Cardiac septum (tissue), 1 donor: Measurements from ENCODE around the gene DDX24. TPM values are rescaled to one million over a fixed set of nuclear protein-coding genes. Genes with fewer than 3 reads are reported as not detected.

Experiments
- DNase-seq: peaks from one replicate; pipeline ENCODE4 v3.0.0-alpha.2; 2020; ENCODE audit warnings: low spot score
- intact Hi-C: fragments of 100-400 bp; cut with DNase I; formaldehyde crosslinking; loops from one replicate; pipeline ENCODE4 v1.14.0; 2022
- total RNA-seq: library from RNA; stranded (reverse); fragmentation: NEBNext Ultra II Directional; extraction: Animal tissue kit (Norgen Biotek cat#: 25700); gene quantifications from one replicate; pipeline ENCODE4 v1.2.1, GENCODE V29; 2021
- donor health status: DM: no; HTN: no; CAD: no.

Gene DDX24
- total RNA-seq, 1 donor from 2014 or later, result 245 TPM

DNA sequence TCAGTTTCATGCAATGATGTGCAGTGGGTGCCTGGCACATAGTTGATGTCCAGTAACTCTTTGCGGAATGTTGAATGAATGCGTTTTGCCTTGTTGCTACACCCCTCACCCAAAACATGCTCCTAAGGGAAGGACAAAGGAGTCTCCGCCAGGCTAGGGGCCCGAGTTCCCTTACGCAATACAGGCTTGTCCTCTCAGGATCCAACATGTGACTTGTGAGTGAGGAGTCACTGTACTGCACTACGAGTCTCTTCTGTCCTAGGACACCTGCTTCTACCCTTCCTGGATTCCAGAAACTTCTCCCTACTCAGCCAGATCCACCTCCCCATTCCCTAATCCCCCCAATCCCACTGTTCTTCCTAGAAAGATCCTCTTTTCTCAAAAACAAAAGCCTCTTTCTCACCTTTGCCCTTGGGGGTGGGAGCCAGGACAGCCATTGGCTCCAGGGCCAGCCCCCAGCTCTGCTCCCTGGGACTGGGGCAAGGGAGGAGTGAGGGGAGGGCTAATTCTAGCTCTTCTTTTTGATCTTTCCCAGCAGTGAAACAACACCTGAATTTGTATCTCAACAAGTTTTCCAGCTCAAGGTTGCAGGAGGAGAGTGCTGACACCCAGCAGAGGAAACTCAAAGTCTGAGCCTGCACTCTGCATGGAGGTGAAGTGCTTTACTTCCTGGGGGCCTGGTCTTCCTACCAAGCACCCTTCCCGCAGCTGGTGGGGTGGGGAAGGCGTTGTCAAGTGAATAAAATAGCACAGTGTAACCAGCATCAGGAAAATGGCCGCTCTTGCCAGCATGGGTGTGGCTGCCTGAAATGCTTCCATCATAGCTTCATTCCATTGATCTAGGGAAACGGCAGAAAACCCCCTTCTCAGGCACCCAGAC, 58.2 kb downstream of the DDX24 start:
- DNase-seq, result no peak
- intact Hi-C loops, result no loop called here

DNA sequence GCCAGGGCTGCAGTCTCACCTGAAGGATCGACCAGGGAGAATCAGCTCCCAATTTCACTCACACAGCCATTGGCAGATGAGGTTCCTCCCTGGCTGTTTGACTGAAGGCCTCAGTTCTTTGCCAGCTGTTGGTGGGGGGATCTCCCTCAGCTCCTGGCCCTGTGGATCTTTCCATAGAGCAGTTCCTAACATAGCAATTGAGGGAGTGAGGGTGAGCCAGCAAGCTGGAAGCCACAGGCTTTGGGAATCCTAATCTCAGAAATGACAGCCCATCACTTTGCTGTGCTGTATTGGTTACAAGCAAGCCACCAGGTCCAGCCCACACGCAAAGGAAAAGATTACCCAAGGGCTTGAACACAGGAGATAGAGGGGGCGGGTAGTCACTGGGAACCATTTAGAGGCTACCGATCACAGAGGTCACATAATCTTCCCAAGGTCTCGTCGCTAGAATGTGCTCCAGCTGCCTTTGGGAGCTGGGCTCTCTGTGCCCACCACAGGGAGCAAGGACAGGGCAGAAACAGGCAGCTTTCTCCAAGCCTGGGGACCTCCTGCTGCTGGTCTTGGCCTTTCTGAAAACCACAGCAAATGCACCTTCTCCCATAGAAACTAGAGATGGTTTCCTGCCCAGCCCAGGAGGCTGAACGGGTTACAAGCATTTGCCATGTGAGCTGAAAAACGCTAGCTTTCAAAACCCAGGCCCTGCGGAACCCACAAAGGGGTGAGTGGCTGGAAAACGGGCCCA, 59.4 kb downstream of the DDX24 start:
- DNase-seq, result no peak
- intact Hi-C loops, result no loop called here

DNA sequence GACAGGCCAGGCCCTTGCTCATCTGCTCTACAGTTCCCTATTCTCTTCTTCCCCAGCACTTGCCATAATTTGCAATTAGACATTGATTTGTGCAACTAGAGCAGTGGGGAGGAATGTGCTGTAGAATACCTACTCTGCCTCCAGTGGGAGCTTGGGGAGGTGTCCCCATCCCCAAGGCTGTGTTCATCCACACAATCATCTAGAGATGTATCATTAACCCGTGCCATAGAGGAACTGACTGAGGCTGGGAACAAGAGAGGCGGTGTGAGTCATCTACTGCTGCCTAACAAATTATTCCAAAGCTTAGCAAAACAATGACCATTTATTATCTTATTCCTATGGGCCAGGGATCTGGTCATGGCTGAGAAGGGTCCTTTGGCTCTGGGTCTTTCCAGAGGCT, 60.0 kb downstream of the DDX24 start:
- intact Hi-C loops, result no loop called here
- DNase-seq, result no peak

DNA sequence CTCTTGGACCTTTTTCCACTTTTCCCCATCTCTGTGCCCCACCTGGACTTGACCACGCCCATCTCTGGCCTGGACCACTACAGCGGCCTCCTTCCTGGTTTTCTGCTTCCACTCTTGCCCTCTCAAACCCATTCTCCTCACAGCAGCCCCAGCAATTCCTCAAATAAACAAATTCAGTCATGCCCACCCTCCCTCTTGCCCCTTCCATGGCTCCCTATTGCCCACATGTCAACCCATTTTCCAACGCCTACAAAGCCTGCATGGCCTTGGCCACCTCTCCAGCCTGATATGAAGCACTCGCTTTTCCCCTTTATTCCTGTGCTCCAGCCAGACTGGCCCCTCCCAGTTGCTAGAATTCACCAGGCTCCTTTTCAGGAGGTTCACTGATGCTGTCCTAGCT, 60.7 kb downstream of the DDX24 start:
- intact Hi-C loops, result no loop called here
- no peak for DNase-seq

DNA sequence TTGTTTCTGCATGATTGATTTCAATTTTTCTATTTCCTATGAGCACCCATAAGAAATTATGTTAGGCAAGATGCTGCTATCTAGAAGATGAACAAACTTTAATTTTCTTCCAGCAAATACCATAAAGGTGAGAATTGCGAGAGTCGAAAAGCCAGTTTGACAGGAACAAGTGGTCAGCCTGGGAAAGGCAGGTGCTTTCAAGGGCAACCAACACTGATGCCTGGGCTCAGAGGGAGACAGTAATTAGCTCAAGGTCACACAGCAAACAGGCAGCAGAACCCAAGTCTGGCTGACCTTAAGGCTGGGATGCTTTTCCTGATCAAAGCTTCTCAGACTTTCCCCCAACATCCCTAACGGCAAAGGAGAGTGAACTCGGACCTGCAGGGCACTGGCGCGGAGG, 61.7 kb downstream of the DDX24 start:
- intact Hi-C loops, result no loop called here
- DNase-seq, result no peak

DNA sequence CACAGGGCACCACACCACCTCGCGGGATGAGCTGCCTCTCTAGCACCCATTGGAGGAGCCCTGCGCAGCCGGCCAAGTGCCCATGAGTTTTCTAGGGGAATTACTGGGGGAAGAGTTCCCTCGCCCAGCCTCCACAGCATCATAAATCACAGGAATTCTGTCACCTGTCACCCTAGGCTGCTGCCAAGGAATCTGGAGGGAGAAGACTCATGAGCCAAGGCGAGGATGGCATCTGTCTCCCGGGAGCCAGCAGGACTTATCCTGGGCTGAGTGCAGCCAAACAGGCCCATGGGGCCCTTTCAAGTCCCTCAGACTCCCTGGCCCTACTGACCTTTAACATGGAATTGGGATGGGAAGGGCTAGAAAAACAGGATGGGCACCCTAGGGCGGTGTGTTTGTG, 62.7 kb downstream of the DDX24 start:
- no peak for DNase-seq

DNA sequence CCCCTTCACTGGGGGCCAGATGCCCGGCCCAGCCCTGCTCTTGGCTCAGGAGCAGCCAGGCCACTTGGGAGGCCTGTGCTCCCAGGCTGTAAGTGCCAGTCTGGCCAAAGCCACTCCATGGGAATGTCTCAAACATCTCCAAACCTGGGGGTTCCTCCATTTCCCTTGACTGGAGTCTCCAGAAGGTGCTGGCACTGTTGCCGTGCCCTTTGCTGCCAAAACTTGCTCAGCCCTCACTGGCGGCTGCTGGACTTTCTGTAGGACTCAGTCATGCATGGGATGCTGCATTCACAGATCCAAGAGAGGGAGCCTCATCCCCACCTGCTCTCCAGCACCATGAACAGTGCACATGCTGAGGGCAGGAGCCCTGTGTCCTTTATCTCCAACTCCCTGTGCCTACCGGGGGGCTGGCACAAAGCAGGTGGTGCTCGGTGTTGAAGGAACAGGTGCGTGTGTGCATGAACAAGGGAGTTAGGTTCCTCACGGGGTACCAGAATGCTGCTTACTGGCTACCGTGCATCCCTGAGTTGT, 64.5 kb downstream of the DDX24 start:
- intact Hi-C loops, result no loop called here
- no peak for DNase-seq

More for the DNA sequence above, 62.7 kb downstream of the DDX24 start:
- intact Hi-C loops, result no loop called here

DNA sequence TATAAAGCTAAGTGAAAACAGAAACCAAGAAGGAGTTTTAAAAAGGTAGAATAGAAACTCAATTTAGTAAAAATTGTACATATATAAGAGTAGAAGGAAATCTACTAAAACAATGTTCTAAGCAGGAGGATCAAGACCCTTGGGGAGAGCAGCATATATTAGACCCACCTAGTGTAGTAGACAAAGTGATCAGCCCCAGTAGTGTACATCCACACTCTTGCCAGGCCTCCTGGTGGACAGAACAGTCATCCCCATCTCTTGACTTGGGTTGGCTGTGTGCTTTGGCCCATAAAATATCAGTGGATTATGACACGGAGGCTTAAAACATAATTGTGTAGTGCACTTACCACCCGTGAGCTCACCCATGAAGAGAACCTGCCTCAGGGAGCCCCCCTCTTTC, 65.8 kb downstream of the DDX24 start:
- intact Hi-C loops, result no loop called here
- DNase-seq, result no peak

DNA sequence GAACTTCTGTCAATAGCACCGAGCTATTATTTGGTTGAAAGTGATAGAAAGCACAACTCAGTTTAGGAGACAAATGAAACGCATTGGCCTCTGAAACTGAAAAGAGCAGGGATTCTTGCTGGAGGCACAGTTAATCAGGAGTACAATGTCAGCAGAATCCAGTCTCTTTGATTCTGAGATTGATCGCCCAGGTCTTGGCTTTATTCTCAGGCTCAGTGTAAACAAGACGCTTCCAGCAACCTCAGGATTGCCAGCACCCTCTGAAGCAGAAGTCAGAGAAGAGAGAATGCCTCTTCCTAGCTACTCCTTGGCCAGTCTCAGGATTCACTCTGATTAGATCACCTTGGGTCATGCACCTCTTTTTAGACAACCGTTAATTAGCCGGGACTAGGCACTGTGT, 66.6 kb downstream of the DDX24 start:
- DNase-seq, result no peak
- intact Hi-C loops, result no loop called here

DNA sequence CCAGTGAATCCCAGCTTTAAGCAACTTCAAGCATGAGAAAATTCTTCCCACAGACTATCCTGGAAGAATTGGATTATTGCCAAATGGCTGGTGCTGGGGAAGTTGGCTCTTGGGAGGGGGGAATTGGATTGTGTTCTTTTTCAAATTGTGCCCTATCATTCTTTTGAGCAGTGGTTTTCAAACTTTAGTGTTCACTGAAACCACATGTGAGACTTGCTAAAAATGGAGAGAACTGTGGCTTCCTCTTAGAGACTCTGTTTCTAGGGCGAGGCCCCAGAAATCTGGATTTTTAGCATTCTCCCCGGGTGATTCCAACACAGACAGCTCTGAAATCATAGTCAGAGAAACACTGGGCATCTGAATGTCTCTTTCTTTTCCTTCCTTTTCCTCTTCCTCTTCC, 69.2 kb downstream of the DDX24 start:
- intact Hi-C loops, result no loop called here
- no peak for DNase-seq

DNA sequence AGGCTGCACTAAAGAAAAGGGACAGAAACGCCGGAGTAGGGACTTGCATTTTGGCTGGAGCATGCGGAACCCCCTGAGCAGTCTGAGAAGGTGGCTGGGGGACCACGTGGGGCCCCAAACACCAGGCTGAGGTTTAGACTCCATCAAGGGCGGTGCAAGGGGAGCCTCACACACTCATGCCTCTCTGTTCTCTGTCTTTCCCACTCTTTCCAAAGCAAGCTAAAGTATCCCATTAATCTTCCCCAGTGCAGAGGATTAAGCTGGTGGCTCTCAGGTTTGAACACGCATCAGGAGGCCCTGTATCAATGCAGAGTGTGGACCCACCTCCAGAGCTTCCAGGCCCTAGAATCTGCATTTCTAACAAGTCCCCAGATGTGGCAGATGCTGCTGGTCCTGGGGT, 70.4 kb downstream of the DDX24 start:
- intact Hi-C loops, result no loop called here
- no peak for DNase-seq

DNA sequence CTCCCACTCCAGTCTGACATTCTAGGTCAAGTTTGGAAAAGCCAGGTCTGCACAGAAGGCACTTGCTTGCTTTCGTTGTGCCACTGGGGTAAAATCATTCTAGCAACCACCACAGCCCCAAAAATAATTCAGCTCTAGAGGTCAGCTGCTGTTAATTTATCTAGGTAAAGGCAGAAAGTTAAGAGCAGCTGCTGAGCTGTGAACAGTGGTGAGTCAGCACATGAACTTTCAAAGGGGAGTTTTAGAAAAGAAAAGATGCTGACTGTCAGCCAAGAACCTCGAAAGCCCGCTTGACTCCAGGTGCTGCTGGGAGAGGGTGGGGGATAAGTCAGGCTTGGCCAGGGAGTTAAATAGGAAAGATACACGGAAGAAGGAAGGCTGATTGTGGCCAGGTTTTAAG, 71.2 kb downstream of the DDX24 start:
- DNase-seq, result no peak

DNA sequence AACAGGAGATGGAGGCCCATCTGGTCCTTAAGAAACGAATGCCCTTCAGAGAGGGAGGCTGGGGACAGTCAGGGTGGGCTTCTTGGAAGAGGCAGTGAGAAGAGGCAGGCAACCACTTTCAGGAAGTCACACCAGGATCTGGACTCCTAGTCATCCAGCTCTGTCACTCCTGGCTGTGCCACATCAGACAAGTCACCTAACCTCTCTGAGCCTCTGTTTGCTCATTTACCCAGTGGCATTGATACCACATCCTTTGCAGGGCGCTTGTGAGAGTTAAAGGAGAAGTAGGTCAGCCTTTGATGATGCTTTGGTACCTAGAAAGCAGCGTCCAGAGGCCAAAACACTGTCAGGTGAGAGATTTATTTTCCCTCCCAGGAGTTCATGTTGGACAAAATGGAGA, 72.8 kb downstream of the DDX24 start:
- intact Hi-C loops, result no loop called here
- DNase-seq, result no peak

More for the DNA sequence above, 71.2 kb downstream of the DDX24 start:
- intact Hi-C loops, result no loop called here

DNA sequence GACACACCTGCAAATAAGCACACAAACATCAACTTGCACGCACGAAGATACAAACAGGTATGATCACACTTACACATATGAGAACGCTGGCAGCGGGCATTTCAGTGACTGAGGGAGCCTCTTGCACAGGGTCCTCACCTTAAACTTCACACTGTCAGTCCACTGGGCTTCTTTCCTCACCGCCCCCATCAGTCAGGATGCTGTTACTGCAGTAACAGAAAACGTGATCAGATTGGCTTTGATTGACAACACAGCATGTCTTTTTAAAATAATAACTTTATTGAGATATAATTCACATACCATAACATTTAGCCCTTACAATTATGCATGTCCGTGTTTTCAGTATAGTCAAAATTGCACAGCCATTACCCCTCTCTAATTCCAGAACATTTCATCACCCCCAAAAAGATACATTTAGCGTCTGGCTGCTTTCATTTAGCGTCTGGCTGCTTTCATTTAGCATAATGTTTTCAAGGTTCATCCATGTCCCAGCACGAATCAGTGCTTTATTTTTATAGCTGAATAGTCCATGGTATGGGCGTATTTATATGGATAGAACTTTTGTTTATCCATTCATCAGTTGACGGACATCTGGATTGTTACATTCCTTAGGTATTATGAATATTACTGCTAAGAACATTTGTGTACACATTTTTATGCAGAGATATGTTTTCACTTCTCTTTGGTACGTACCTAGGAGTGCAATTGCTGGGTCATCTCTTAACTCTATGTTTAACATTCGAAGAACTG, 75.5 kb downstream of the DDX24 start:
- intact Hi-C loops, result no loop called here

DNA sequence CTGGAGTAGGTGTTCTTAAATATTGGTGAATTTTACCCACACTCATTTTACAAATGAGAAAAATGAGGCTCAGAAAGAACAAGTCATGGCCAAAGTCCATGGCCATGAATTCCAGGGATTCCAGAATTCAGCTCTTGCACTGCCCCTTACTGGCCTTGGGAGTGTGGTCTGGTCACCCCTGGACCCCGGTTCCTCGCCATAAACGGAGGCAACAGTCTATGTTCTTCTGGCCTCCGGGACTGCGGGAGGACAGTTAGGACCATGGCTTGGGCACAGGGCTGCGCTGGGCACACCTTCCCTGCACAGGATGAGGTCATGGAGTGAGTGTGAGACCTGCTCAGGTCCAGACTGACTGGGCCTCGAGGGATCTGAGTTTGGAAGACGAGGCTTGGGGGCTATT, 77.0 kb downstream of the DDX24 start:
- no peak for DNase-seq
- intact Hi-C loops, result no loop called here

More for the DNA sequence above, 75.5 kb downstream of the DDX24 start:
- DNase-seq, result no peak

DNA sequence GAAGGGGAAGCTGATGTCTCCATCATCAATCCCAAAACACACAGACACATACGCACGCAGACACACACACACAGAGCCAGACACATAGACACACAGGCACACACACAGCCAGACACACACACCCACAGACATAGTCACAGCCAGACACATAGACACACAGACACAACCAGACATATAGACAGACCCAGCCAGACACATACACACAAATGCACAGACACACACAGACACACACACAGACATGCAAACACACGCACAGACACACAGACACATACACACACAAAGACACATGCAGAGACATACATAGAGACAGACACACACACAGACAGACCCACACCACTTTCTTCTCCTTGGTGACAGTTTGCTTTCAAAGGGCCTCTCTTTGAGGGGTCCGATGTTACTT, 77.6 kb downstream of the DDX24 start:
- intact Hi-C loops, result no loop called here
- no peak for DNase-seq

DNA sequence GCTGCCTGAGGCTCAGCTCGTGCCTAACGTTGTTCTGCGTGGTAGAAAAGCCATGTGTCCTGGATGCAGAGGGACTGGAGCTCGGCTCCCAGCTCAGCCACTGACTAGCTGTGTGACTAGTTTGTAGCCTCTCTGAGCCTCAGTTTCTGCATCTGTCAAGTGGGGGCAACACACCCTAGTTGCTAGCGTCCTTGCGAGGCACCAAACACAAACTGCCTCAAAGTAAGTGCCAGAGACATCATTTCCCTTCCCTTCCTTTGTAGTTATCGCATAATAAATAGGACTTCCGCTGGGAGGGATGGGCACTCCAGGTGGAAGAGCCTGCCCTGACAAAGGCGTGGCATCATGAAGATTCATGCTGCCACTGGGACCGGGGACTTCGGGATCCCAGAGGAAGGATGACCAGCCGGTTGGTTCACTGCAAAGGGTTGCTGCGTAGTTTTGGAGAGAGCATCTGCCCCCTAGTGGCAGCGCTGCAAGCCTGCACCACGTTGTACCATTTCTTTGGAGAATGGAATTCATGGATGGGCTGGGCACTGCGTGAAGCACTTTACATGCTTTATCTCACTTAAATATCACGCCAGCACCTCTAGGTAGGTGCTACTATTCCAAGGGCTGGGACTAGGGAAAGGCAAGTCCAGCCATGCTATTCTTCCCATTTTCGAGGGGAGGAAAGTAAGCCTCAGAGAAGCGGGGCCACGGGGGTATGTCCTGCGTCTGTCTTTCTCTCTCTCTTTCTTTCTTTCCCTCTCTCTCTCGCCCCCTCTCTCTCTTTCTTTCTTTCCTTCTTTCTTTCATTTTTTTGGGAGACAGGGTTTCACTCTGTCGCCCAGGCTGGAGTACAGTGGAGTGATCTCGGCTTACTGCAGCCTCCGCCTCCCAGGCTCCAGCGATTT, 79.3 kb downstream of the DDX24 start:
- DNase-seq, result no peak
- intact Hi-C loops, result loop anchor here (1.0 kb wide), 1 partner anchor 62 kb away; no protein-coding TSS in a partner anchor

DNA sequence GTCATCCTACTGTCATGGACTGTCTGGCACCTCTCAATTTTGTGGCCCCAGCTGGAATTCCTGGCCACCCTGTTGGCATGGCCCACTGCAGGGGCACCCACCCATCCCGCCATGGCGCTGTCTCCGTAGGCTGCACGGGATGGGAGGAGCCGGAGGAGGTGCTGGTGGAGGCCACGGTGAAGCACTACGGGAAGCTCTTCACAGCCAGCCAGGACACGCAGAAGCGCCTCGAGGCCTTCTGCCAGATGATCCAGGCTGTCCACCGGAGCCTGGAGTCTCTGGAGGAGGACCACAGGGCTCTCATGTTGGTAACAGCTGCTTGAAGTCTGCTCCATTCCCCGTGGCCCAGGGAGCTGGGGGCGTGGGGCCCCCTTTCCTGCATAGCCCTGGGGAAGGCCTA, 80.0 kb downstream of the DDX24 start:
- intact Hi-C loops, result no loop called here
- DNase-seq, result no peak

DNA sequence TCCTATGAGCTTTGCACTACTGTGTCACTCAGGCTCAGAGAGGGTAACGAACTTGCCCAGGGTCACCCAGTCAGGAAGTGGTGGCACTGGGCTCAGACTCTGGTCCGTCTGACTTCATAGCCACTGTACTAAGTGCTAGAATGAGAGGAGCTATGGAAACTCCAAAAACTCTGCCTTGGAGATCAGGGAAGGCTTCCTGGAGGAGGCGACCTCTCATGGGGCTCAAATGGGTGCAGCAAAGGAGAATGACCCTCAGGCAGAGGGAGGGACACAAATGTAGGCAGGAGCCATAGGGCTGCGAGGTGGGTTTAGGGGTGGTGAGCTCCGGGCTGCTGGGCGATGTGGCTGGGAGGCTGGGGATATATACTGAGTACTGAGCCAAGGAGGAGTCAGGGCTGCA, 80.7 kb downstream of the DDX24 start:
- intact Hi-C loops, result no loop called here
- DNase-seq, result no peak
